HCT116 (cell line): Measurements from ENCODE around the gene ARHGEF18. TPM values are rescaled to one million over a fixed set of nuclear protein-coding genes. Genes with fewer than 3 reads are reported as not detected.

ENCODE experiments used
- ATAC-seq: fragments of 200-7000 bp; cut with Tn5 transposase; 2 replicates; pipeline ENCODE4 v1.9.1; 2020; ENCODE audit warnings: mild to moderate bottlenecking, moderate library complexity
- BruUV-seq: library from RNA; stranded (reverse); fragments of 400-500 nt; replicated peaks from 2 replicates; lab custom pipeline; 2021; lab: Mats Ljungman, UMichigan
- CTCF ChIA-PET: fragments of 300-600 bp; sonication (Branson Sonifier 250); formaldehyde crosslinking; loops from one replicate; lab custom pipeline; 2021; ENCODE audit warnings: antibody characterized with exemption; lab: Charles Lee
- POLR2A ChIA-PET: fragments of 300-600, 350-600 bp; sonication (Branson Sonifier 250); formaldehyde crosslinking; loops from one replicate; lab custom pipeline; 2021; ENCODE audit warnings: antibody characterized with exemption; lab: Charles Lee
- RAD21 ChIA-PET, 2 experiments: fragments of 300-600 bp; sonication (Branson Sonifier 250); formaldehyde crosslinking; loops; one replicate each; lab custom pipeline; 2023; ENCODE audit warnings: low total read pairs in 2 of 2; ENCODE audit not compliant: uncharacterized antibody in 2 of 2, unreplicated experiment in 2 of 2, low non-redundant PET in 1 of 2; lab: Charles Lee
- DNase-seq: peaks from one replicate; pipeline ENCODE4 v3.0.0-alpha.2; 2010; ENCODE audit warnings: low read depth, low spot score
- H2AFZ ChIP-seq: fragments of 200-600 bp; shearing (Covaris generic), sonication (generic); 2 replicates; pipeline ENCODE4 v1.6.1; 2017; ENCODE audit warnings: low read depth, mixed run types, mixed read lengths, antibody characterized with exemption, low read length; ENCODE audit not compliant: poor library complexity, severe bottlenecking
- H3K27ac ChIP-seq: 2 replicates; pipeline ENCODE4 v1.5.1; 2012; ENCODE audit warnings: low read depth, low read length
- H3K27me3 ChIP-seq: fragments of 200-600 bp; sonication (generic); 2 replicates; pipeline ENCODE4 v1.6.1; 2016; ENCODE audit warnings: mixed run types, low read length, mixed read lengths; ENCODE audit not compliant: insufficient read depth
- H3K36me3 ChIP-seq, 2 experiments: fragments of 200-500 bp in 1 of 2; fragments of 200-600 bp in 1 of 2; sonication (Bioruptor generic) in 1 of 2; sonication (generic) in 1 of 2; 2 replicates each; pipeline versions ENCODE4 v1.5.1 to v1.6.1; 2014 to 2016; ENCODE audit warnings: low read length in 2 of 2, inconsistent platforms in 1 of 2, mixed read lengths in 1 of 2, mixed run types in 1 of 2; ENCODE audit not compliant: insufficient read depth in 2 of 2, control insufficient read depth in 1 of 2
- H3K4me1 ChIP-seq, 2 experiments: fragments of 200-600 bp in 1 of 2; sonication (generic) in 1 of 2; 2 replicates each; pipeline versions ENCODE4 v1.5.1 to v1.6.1; 2012 to 2017; ENCODE audit warnings: low read length in 2 of 2, inconsistent platforms in 1 of 2, mild to moderate bottlenecking in 1 of 2, mixed read lengths in 1 of 2, mixed run types in 1 of 2, moderate library complexity in 1 of 2; ENCODE audit not compliant: insufficient read depth in 2 of 2, control insufficient read depth in 1 of 2
- H3K4me2 ChIP-seq: fragments of 200-600 bp; sonication (generic); 2 replicates; pipeline ENCODE4 v1.6.1; 2017; ENCODE audit warnings: mixed run types, low read length, mixed read lengths
- H3K4me3 ChIP-seq, 2 experiments: fragments of 200-600 bp in 1 of 2; sonication (generic) in 1 of 2; replicated peaks in 1 of 2; 2 replicates each; pipeline ENCODE4 v1.5.1; 2011 to 2016; ENCODE audit warnings: low read length in 2 of 2, control low read depth in 1 of 2, low read depth in 1 of 2, mild to moderate bottlenecking in 1 of 2, mixed read lengths in 1 of 2, mixed run types in 1 of 2
- H3K79me2 ChIP-seq: fragments of 200-600 bp; sonication (generic); 2 replicates; pipeline ENCODE4 v1.6.1; 2017; ENCODE audit warnings: mild to moderate bottlenecking, mixed run types, low read length, moderate library complexity, mixed read lengths; ENCODE audit not compliant: insufficient read depth
- H3K9ac ChIP-seq: fragments of 200-600 bp; sonication (generic); 2 replicates; pipeline ENCODE4 v1.6.1; 2016; ENCODE audit warnings: low read length, mixed read lengths
- H3K9me2 ChIP-seq: fragments of 200-600 bp; sonication (generic), shearing (Covaris generic); 2 replicates; pipeline ENCODE4 v1.6.1; 2017; ENCODE audit warnings: mixed run types, mild to moderate bottlenecking, moderate library complexity; ENCODE audit not compliant: insufficient read depth
- H3K9me3 ChIP-seq, 2 experiments: fragments of 200-500 bp in 1 of 2; fragments of 200-600 bp in 1 of 2; sonication (Bioruptor generic) in 1 of 2; sonication (generic) in 1 of 2; 2 replicates each; pipeline ENCODE4 v1.6.1; 2014 to 2017; ENCODE audit warnings: low read length in 2 of 2, mixed read lengths in 2 of 2, inconsistent platforms in 1 of 2, low read depth in 1 of 2, mild to moderate bottlenecking in 1 of 2, mixed run types in 1 of 2, moderate library complexity in 1 of 2; ENCODE audit not compliant: control insufficient read depth in 1 of 2, insufficient read depth in 1 of 2
- H4K20me1 ChIP-seq: fragments of 200-600 bp; sonication (generic), shearing (Covaris generic); 2 replicates; pipeline ENCODE4 v1.6.1; 2017; ENCODE audit warnings: mixed run types, mild to moderate bottlenecking, moderate library complexity; ENCODE audit not compliant: insufficient read depth
- EGR1 ChIP-seq: IDR thresholded peaks from 2 replicates; pipeline ENCODE4 v1.6.1; 2012; ENCODE audit warnings: low read depth
- EZH2 ChIP-seq: fragments of 200-600 bp; sonication (generic); IDR thresholded peaks from 2 replicates; pipeline ENCODE4 v1.6.1; 2017; ENCODE audit warnings: antibody characterized with exemption, mixed run types
- JUND ChIP-seq: IDR thresholded peaks from 2 replicates; pipeline ENCODE4 v1.6.1; 2012
- POLR2A ChIP-seq: IDR thresholded peaks from 2 replicates; pipeline ENCODE4 v1.7.0; 2011; ENCODE audit warnings: borderline replicate concordance; ENCODE audit not compliant: insufficient read depth, insufficient read length; ENCODE audit errors: extremely low read depth
- SRF ChIP-seq: IDR thresholded peaks from 2 replicates; pipeline ENCODE4 v1.6.1; 2012; ENCODE audit warnings: low read depth
- YY1 ChIP-seq: IDR thresholded peaks from 2 replicates; pipeline ENCODE4 v1.6.1; 2011; ENCODE audit warnings: low read length, low read depth, moderate library complexity, mild to moderate bottlenecking; ENCODE audit not compliant: insufficient replicate concordance; ENCODE audit errors: extremely low read depth
- intact Hi-C: fragments of 100-400 bp; cut with micrococcal nuclease; formaldehyde crosslinking; loops from 2 replicates; pipeline ENCODE4 v1.10.0; 2022
- total RNA-seq: library from RNA; stranded (reverse); gene quantifications from one replicate; pipeline ENCODE4 v1.2.1, GENCODE V29; 2021; ENCODE audit not compliant: unreplicated experiment
- TF ChIP-seq, protein P1 (sequence below): IDR thresholded peaks from 2 replicates; pipeline ENCODE4 v1.6.1; 2012; ENCODE audit warnings: low read depth

Gene ARHGEF18
- total RNA-seq, 1 experiment from 2014 or later, result 32.2 TPM

DNA sequence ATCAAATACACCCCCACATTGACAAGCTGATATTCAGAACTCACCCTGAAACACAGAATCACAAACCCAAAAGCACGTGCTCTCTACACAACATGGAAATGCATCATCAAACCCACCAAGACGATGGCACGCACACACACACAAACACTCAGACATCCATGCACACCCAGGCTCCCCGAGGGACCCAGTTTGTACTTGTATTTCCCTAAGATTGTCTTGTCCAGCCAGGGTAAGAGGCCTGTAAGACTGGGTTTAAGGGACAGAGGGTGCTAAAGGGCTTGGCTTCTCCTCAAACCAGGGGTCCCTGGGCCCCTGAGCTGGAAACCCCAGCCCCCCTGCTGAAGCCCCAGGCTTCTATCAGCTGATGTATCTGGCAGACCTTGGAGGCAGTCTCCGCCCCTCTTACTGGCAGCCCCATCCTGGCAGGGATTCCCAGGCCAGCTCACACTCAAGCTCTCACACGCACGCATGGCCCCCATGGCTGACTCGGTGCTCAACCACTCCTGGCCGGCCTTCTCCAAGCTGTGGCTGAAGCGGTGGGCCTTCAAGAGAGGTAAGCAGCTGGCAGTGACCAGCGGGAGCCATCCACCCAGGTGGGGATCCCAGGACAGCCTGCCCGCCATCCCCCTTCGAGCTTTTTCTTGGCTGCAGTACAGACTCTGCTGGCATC lies 6.5 kb downstream of the ARHGEF18 start:
- Histone ChIP-seq H3K27me3 (no peaks in the 10 kb centered on the region), H3K9me2 (no peaks in the 10 kb centered on the region), H3K4me2 (no peak overlapping the region), H3K9ac (no peak overlapping the region), H3K36me3 (no peaks in the 10 kb centered on the region), H3K9me3 (0 out of 4 replicates have a peak, but pooled peaks cover 0 to 5% of the 10 kb centered on the region in 2 experiments), H3K4me3 (no peak overlapping the region), H4K20me1 (no peaks in the 10 kb centered on the region), H3K4me1 (peaks cover 0 to 7% of the 10 kb centered on the region in 2 experiments; a peak in 1 of 4 replicates), H3K27ac (no peak overlapping the region; the same call in 1 of the 2 replicates), H3K79me2 (no peaks in the 10 kb centered on the region), H2AFZ (no peak overlapping the region)
- intact Hi-C loops, result loop anchor here (10.0 kb wide), 1 partner anchor 330 kb away; the partner anchor contains the start of gene TRAPPC5
- TF ChIP-seq YY1 (no peak), EZH2 (no peak), JUND (no peak), SRF (no peak), POLR2A (no peak), EGR1 (no peak)
- TF ChIP-seq, protein P1, sequence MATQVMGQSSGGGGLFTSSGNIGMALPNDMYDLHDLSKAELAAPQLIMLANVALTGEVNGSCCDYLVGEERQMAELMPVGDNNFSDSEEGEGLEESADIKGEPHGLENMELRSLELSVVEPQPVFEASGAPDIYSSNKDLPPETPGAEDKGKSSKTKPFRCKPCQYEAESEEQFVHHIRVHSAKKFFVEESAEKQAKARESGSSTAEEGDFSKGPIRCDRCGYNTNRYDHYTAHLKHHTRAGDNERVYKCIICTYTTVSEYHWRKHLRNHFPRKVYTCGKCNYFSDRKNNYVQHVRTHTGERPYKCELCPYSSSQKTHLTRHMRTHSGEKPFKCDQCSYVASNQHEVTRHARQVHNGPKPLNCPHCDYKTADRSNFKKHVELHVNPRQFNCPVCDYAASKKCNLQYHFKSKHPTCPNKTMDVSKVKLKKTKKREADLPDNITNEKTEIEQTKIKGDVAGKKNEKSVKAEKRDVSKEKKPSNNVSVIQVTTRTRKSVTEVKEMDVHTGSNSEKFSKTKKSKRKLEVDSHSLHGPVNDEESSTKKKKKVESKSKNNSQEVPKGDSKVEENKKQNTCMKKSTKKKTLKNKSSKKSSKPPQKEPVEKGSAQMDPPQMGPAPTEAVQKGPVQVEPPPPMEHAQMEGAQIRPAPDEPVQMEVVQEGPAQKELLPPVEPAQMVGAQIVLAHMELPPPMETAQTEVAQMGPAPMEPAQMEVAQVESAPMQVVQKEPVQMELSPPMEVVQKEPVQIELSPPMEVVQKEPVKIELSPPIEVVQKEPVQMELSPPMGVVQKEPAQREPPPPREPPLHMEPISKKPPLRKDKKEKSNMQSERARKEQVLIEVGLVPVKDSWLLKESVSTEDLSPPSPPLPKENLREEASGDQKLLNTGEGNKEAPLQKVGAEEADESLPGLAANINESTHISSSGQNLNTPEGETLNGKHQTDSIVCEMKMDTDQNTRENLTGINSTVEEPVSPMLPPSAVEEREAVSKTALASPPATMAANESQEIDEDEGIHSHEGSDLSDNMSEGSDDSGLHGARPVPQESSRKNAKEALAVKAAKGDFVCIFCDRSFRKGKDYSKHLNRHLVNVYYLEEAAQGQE, result no peak
- DNase-seq (no peak), ATAC-seq (no peak)
- BruUV-seq, result no TSS peak
- ChIA-PET CTCF (interaction anchor here (1.2 to 3.2 kb wide), 16 partner anchors 10 to 514 kb away, joined by 3 to 23 read pairs (median 8); partner anchors contain the start of genes PNPLA6 and TRAPPC5), RAD21 (interaction anchor here (0.6 to 1.4 kb wide), 5 partner anchors 25 to 493 kb away, joined by 3 to 8 read pairs (median 3); partner anchors contain the start of gene TRAPPC5 (in 2 of the 2)), POLR2A (interaction anchor here (1.2 to 2.2 kb wide), 3 partner anchors 11 to 444 kb away, joined by 3 to 6 read pairs (median 5); no protein-coding TSS in a partner anchor)
